Breast epithelium (tissue), 3 donors: ENCODE measurements around the gene CCDC183.
"Not testable (repeated sequence)": the region's sequence is repeated elsewhere in the genome, so short reads cannot be mapped to it uniquely, and the experiment has no call there.

Source experiments
- POLR2A ChIP-seq: fragments of 450-650 bp; IDR thresholded peaks from one replicate; pipeline ENCODE4 v1.6.1; 2016; ENCODE audit warnings: antibody characterized with exemption, mild to moderate bottlenecking, moderate library complexity
- POLR2AphosphoS5 ChIP-seq, 3 donors: sonication (generic); formaldehyde crosslinking; IDR thresholded peaks; one replicate each; pipeline ENCODE4 v1.6.1; 2017; ENCODE audit warnings: antibody characterized with exemption in 3 of 3
- TF ChIP-seq, protein P1 (sequence below), 3 donors: fragments of 450-650 bp; IDR thresholded peaks; one replicate each; pipeline ENCODE4 v1.5.1; 2016 to 2017; ENCODE audit warnings: antibody characterized with exemption in 3 of 3, mild to moderate bottlenecking in 3 of 3, moderate library complexity in 3 of 3

DNA sequence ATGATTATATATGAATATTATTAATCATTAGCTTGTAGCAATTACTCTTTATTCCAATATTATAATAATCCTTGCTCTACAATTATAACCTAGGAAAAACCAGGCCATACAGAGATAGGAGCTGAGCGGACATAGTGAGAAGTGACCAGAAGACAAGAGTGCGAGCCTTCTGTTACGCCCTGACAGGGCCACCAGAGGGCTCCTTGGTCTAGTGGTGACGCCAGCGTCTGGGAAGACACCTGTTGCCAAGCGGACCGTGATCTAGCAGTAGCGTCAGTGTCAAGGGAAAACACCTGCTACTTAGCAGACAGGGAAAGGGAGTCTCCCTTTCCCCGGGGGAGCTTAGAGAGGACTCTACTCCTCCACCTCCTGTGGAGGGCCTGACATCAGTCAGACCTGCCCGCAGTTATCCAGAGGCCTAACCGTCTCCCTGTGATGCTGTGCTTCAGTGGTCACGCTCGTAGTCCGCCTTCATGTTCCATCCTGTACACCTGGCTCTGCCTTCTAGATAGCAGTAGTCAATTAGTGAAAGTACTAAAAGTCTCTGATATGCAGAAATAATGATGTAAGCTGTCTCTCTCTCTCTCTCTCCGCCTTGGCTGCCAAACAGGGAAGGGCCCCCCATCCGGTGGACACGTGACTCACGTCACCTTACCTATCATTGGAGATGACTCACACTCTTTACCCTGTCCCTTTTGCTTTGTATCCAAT, 29.6 kb upstream of the CCDC183 start:
- TF ChIP-seq, protein P1, sequence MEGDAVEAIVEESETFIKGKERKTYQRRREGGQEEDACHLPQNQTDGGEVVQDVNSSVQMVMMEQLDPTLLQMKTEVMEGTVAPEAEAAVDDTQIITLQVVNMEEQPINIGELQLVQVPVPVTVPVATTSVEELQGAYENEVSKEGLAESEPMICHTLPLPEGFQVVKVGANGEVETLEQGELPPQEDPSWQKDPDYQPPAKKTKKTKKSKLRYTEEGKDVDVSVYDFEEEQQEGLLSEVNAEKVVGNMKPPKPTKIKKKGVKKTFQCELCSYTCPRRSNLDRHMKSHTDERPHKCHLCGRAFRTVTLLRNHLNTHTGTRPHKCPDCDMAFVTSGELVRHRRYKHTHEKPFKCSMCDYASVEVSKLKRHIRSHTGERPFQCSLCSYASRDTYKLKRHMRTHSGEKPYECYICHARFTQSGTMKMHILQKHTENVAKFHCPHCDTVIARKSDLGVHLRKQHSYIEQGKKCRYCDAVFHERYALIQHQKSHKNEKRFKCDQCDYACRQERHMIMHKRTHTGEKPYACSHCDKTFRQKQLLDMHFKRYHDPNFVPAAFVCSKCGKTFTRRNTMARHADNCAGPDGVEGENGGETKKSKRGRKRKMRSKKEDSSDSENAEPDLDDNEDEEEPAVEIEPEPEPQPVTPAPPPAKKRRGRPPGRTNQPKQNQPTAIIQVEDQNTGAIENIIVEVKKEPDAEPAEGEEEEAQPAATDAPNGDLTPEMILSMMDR (IDR thresholded peaks at IDR 0.05): not testable (repeated sequence)
- TF ChIP-seq POLR2A; POLR2AphosphoS5 (IDR thresholded peaks at IDR 0.05): not testable (repeated sequence)
